Left lung (tissue), 10 donors: Measurements from ENCODE around the gene RPGR. TPM values are rescaled to one million over a fixed set of nuclear protein-coding genes. Genes with fewer than 3 reads are reported as not detected.
A peak's percentile ranks its signal among the peaks of the same experiment; 100 is the strongest.

Experiments
- ATAC-seq: fragments of 200-7000 bp; cut with Tn5 transposase; one replicate; pipeline ENCODE4 v1.9.1; 2020; ENCODE audit warnings: moderate library complexity
- DNase-seq, 4 donors: peaks; one replicate each; pipeline ENCODE4 v3.0.0-alpha.2; 2013 to 2020
- H3K27ac ChIP-seq, 2 donors: fragments of 200-600 bp; sonication (generic) in 1 of 2; one replicate each; pipeline versions ENCODE4 v1.5.0 to v1.8.0; 2020 to 2021
- H3K27me3 ChIP-seq, 2 donors: fragments of 200-600 bp; sonication (generic) in 1 of 2; one replicate each; pipeline versions ENCODE4 v1.5.0 to v1.8.0; 2020 to 2021
- H3K36me3 ChIP-seq, 2 donors: fragments of 200-600 bp; sonication (generic) in 1 of 2; one replicate each; pipeline versions ENCODE4 v1.5.0 to v1.8.0; 2020 to 2021
- H3K4me1 ChIP-seq, 2 donors: fragments of 200-600 bp; one replicate each; pipeline ENCODE4 v1.8.0; 2021
- H3K4me3 ChIP-seq, 2 donors: fragments of 200-600 bp; sonication (generic) in 1 of 2; one replicate each; pipeline versions ENCODE4 v1.5.0 to v1.8.0; 2020 to 2021; ENCODE audit warnings: mild to moderate bottlenecking in 1 of 2
- H3K9me3 ChIP-seq, 2 donors: fragments of 200-600 bp; sonication (generic) in 1 of 2; one replicate each; pipeline versions ENCODE4 v1.5.0 to v1.8.0; 2020 to 2021
- intact Hi-C, 2 donors: fragments of 100-400 bp; cut with DNase I; formaldehyde crosslinking; loops; one replicate each; pipeline versions ENCODE4 v1.11.2 to v1.14.2; 2022
- polyA plus RNA-seq, 6 donors: library from polyadenylated mRNA; unstranded; fragments of 120-200 nt; gene quantifications; one replicate each; pipeline ENCODE4 v1.2.1, GENCODE V29; 2013; ENCODE audit not compliant: insufficient read length in 6 of 6
- total RNA-seq, 2 donors: library from RNA; stranded (reverse); fragmentation: NEBNext Ultra II Directional; extraction: Animal tissue kit (Norgen Biotek cat#: 25700); gene quantifications; one replicate each; pipeline ENCODE4 v1.2.1, GENCODE V29; 2021
- TF ChIP-seq, protein P1 (sequence below), 2 donors: fragments of 200-600 bp; sonication (generic) in 1 of 2; IDR thresholded peaks; one replicate each; pipeline versions ENCODE4 v1.5.0 to v1.8.0; 2021; ENCODE audit warnings: antibody characterized with exemption in 2 of 2
- donor health status: DM: no; HTN: yes; CAD: no.
- donor health status: DM: no; HTN: no; CAD: no.

The RPGR gene
- total and polyA plus RNA-seq, 8 donors: 10.6 to 26.2 (median 19.7) TPM

DNA sequence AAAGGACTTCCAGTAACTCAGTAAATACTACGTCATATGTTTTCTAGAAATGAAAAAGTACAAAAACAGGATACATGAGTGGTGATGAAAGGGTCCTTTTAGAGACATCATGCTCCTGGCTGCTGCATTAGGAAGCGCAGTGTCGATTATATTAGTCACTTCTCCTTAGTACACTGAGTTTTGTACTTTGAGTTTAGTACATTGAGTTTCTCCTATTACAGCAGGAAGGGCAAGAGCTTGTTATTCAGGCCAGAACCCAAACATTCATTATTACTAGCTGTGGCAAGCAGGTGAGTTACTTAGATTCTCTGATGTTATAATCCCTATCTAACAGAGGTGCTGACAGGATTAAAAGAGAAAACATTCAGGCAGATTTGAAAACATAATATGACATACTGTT, 21.3 kb downstream of the RPGR start:
- H3K27ac ChIP-seq: peak overlapping the region in 1 of 2 donors; percentile 18
- intact Hi-C loops: no loop called here
- no peaks in the 10 kb centered on the region for H3K27me3 ChIP-seq
- ATAC-seq (no peak), DNase-seq (no peak)
- H3K4me1 ChIP-seq: no peaks in the 10 kb centered on the region
- TF ChIP-seq, protein P1, sequence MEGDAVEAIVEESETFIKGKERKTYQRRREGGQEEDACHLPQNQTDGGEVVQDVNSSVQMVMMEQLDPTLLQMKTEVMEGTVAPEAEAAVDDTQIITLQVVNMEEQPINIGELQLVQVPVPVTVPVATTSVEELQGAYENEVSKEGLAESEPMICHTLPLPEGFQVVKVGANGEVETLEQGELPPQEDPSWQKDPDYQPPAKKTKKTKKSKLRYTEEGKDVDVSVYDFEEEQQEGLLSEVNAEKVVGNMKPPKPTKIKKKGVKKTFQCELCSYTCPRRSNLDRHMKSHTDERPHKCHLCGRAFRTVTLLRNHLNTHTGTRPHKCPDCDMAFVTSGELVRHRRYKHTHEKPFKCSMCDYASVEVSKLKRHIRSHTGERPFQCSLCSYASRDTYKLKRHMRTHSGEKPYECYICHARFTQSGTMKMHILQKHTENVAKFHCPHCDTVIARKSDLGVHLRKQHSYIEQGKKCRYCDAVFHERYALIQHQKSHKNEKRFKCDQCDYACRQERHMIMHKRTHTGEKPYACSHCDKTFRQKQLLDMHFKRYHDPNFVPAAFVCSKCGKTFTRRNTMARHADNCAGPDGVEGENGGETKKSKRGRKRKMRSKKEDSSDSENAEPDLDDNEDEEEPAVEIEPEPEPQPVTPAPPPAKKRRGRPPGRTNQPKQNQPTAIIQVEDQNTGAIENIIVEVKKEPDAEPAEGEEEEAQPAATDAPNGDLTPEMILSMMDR (IDR thresholded peaks at IDR 0.05): no peak
- no peaks in the 10 kb centered on the region for H3K9me3 ChIP-seq
- H3K36me3 ChIP-seq: peaks cover 0 to 10% of the 10 kb centered on the region in 2 donors
- H3K4me3 ChIP-seq: no peak overlapping the region

DNA sequence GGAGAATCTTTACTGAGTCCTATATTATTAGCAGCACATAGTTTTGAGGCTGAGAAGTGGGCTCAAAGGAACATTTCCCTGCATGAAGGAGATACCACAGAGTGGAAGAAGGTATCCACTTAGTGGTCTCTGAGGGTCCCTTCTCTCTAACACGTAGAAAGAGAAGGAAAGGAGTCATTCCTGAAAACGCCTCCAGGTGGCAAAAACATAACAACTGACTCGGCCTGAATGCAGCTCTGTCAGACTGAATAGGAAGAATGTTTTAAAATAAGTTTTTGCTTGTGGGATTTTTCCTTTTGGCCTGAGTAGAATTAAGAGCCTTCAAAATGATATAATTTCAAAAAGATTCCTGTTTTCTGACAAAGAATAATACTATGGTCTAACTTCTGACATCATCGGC, 23.3 kb downstream of the RPGR start:
- DNase-seq (no peak), ATAC-seq (no peak)
- H3K9me3 ChIP-seq: no peaks in the 10 kb centered on the region
- H3K4me3 ChIP-seq: no peak overlapping the region
- TF ChIP-seq, protein P1 (IDR thresholded peaks at IDR 0.05): no peak
- H3K27me3 ChIP-seq: peaks cover 0 to 2% of the 10 kb centered on the region in 2 donors
- H3K4me1 ChIP-seq: no peaks in the 10 kb centered on the region
- H3K36me3 ChIP-seq: no peaks in the 10 kb centered on the region
- no peak overlapping the region for H3K27ac ChIP-seq
- intact Hi-C loops: no loop called here

DNA sequence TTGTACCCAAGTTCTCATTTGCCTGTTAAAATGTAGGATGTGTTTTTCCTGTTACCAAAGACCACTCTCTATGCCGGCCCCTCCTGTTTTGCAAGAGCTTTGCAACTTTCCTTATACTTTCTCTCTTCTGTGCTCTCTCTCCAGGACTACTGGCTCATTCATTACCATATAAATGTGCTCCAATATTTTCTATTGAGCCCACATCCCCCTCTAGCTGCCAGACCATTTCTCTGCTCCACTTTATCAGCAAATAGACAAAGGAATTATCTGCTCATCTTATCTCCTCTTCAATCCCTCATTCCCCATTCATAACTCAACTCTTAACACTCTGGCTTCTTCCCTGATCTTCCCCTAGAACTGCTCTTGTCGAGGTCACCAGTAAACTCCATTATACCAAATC, 33.6 kb downstream of the RPGR start:
- TF ChIP-seq, protein P1 (IDR thresholded peaks at IDR 0.05): no peak
- Histone ChIP-seq H3K36me3 (no peaks in the 10 kb centered on the region), H3K9me3 (no peaks in the 10 kb centered on the region), H3K27me3 (no peaks in the 10 kb centered on the region), H3K4me1 (no peaks in the 10 kb centered on the region), H3K27ac (no peak overlapping the region), H3K4me3 (no peak overlapping the region)
- ATAC-seq (no peak), DNase-seq (peak in 1 of 4 donors; percentile 2)
- intact Hi-C loops: no loop called here

DNA sequence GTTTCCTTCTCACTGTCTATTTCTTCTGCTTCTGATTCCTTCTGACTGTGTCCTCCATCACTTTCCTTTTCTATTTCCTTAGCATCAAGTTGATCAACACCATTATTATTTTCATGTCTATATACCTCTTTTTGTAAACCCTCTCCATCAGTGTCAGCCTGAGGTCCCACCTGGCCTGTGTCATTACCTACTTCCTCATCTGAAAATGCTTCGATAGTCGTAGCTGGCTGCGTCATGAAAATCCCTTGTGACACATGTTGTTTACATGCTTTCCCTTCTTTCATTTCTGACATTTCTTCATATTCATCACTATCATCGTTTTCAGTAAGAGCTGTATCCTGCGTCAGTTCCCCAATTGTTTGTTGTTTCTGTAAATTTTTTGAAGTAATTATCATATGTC, 39.6 kb downstream of the RPGR start:
- intact Hi-C loops: no loop called here
- Histone ChIP-seq H3K4me1 (no peaks in the 10 kb centered on the region), H3K36me3 (no peaks in the 10 kb centered on the region), H3K4me3 (no peak overlapping the region), H3K27me3 (no peaks in the 10 kb centered on the region), H3K27ac (no peak overlapping the region), H3K9me3 (no peaks in the 10 kb centered on the region)
- no peak for ATAC-seq
- DNase-seq: no peak
- TF ChIP-seq, protein P1 (IDR thresholded peaks at IDR 0.05): no peak

DNA sequence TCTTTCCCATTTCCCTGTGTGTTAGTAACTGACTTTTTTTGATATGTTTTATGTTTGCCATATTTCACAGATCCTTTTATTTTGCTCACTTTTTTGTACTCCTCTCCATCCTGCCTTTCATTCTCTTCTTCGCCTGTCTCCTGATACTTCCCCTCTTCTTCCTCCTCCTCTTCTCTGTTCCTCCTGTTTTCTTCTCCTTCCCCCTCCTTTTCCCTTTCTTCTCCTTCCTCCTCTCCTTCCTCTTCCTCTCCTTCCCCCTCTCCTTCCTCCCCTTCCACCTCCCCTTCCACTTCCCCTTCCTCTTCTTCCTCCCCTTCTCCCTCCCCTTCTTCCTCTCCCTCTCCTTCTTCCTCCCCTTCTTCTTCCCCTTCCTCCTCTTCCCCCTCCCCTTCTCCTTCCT, 41.7 kb downstream of the RPGR start:
- H3K27ac ChIP-seq: no peak overlapping the region
- H3K9me3 ChIP-seq: no peaks in the 10 kb centered on the region
- DNase-seq (no peak), ATAC-seq (no peak)
- no peaks in the 10 kb centered on the region for H3K27me3 ChIP-seq
- H3K36me3 ChIP-seq: no peaks in the 10 kb centered on the region
- H3K4me3 ChIP-seq: no peak overlapping the region
- H3K4me1 ChIP-seq: no peaks in the 10 kb centered on the region
- intact Hi-C loops: no loop called here
- TF ChIP-seq, protein P1 (IDR thresholded peaks at IDR 0.05): no peak
